ENCODE measurements around the gene NR1D2. TPM values are rescaled to one million over a fixed set of nuclear protein-coding genes. Genes with fewer than 3 reads are reported as not detected.
"Not testable (repeated sequence)": the region's sequence is repeated elsewhere in the genome, so short reads cannot be mapped to it uniquely, and the experiment has no call there.

Gene NR1D2
- total and polyA plus RNA-seq, 11 donors, result 5.6 to 62.1 (median 27.4) TPM

DNA sequence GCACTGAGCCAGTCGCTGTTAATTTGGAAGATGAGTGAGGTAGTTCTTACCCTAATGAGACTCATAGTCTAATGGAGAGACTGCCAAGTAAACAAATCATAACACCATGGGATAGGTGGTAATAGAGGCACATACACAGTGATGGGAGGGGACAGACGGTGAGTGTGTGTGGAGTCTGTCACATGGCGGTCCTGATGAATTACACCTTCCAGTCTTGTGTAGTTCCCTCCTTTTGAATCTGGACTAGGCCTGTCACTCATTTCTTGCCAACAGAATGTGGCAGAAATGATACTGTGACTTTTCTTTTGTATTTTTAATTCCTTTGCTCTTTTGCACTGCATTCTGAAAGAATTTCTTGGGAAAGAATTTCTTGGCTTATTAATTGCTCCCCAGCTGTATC is 78.1 kb downstream of the NR1D2 start:
- 86 to 90% (median 89%) methylated on average over 3 of the region's 3 CpGs for WGBS, 4 donors
- no peaks in the 10 kb centered on the region for H3K9me3 ChIP-seq
- ATAC-seq (no peak), DNase-seq (no peak)
- H3K4me3 ChIP-seq, result no peak overlapping the region
- intact Hi-C loops (cut with DNase I), result no loop called here
- no peaks in the 10 kb centered on the region for H3K4me1 ChIP-seq
- TF ChIP-seq, protein P1, sequence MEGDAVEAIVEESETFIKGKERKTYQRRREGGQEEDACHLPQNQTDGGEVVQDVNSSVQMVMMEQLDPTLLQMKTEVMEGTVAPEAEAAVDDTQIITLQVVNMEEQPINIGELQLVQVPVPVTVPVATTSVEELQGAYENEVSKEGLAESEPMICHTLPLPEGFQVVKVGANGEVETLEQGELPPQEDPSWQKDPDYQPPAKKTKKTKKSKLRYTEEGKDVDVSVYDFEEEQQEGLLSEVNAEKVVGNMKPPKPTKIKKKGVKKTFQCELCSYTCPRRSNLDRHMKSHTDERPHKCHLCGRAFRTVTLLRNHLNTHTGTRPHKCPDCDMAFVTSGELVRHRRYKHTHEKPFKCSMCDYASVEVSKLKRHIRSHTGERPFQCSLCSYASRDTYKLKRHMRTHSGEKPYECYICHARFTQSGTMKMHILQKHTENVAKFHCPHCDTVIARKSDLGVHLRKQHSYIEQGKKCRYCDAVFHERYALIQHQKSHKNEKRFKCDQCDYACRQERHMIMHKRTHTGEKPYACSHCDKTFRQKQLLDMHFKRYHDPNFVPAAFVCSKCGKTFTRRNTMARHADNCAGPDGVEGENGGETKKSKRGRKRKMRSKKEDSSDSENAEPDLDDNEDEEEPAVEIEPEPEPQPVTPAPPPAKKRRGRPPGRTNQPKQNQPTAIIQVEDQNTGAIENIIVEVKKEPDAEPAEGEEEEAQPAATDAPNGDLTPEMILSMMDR (IDR thresholded peaks at IDR 0.05), result no peak
- TF ChIP-seq POLR2A (IDR thresholded peaks at IDR 0.05), result no peak
- no peak overlapping the region for H3K27ac ChIP-seq
- no peaks in the 10 kb centered on the region for H3K27me3 ChIP-seq
- no peaks in the 10 kb centered on the region for H3K36me3 ChIP-seq

DNA sequence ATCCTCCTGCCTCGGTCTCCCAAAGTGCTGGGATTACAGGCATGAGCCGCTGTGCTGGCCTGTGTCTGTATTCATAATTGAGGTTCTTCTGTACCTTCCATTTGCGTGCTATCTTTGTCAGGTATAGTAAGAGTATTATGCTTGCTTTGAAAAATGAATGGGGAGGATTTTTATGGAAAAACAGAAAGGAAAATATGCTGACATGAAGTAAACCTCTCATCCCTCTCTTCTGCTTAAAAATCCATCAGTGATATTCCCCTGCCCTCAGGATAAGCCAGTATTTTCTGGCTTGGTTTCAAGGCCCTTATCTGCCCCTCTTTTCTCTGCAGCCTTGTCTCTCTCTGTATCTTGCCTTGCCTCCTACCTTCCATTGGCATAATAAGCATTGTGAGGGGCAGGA is 80.7 kb downstream of the NR1D2 start:
- H3K27me3 ChIP-seq, result no peaks in the 10 kb centered on the region
- H3K9me3 ChIP-seq, result peaks cover 0 to 2% (median 0%) of the 10 kb centered on the region in 12 donors
- intact Hi-C loops (cut with DNase I), result no loop called here
- H3K36me3 ChIP-seq, result no peaks in the 10 kb centered on the region
- TF ChIP-seq POLR2A (IDR thresholded peaks at IDR 0.05), result no peak
- TF ChIP-seq, protein P1 (IDR thresholded peaks at IDR 0.05), result no peak
- no peak for ATAC-seq
- no peaks in the 10 kb centered on the region for H3K4me1 ChIP-seq
- no peak overlapping the region for H3K27ac ChIP-seq
- no peak for DNase-seq
- no peak overlapping the region for H3K4me3 ChIP-seq
- 93 to 99% (median 96%) methylated on average over 3 of the region's 3 CpGs for WGBS, 4 donors

DNA sequence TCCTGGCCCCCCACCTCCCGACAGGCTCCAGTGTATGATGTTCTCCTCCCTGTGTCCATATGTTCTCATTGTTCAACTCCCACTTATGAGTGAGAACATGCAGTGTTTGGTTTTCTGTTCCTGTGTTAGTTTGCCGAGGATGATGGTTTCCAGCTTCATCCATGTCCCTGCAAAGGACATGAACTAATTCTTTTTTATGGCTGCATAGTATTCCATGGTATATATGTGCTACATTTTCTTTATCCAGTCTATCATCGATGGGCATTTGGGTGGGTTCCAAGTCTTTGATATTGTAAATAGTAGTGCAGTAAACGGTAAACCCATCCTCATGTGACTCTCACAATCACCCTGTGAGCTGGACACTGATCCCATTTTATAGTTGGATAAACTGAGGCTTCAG is 81.6 kb downstream of the NR1D2 start:
- DNase-seq; H3K36me3 ChIP-seq; H3K27me3 ChIP-seq; intact Hi-C loops (cut with DNase I); H3K27ac ChIP-seq; H3K4me3 ChIP-seq; H3K9me3 ChIP-seq; H3K4me1 ChIP-seq; ATAC-seq: not testable (repeated sequence)
- WGBS, 4 donors, result 91 to 96% (median 93%) methylated on average over 4 of the region's 4 CpGs

DNA sequence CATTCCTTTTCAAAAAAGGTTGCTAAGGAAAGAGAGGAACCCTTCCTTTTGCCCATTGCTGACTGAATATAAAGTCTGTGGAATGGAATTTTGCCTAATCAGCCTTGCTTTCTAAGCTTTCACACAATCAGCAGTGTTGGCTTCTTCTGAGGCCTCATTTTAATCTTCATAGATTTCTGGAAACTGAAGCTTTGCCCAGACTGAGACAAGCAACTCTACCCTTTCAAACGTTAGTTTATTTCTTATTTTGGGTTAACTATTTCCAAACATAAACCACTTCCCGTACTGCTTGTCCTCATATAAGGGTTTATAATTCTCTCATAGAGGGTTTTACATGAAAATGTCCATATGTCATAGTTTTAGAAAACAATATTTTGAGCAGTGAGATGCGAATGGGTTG is 82.9 kb downstream of the NR1D2 start:
- no peak for TF ChIP-seq POLR2A (IDR thresholded peaks at IDR 0.05)
- TF ChIP-seq, protein P1 (IDR thresholded peaks at IDR 0.05), result no peak
- Histone ChIP-seq H3K4me3 (no peak overlapping the region), H3K36me3 (no peaks in the 10 kb centered on the region), H3K27me3 (no peaks in the 10 kb centered on the region), H3K27ac (no peak overlapping the region), H3K4me1 (no peaks in the 10 kb centered on the region), H3K9me3 (peaks cover 0 to 12% (median 0%) of the 10 kb centered on the region in 12 donors)
- ATAC-seq, result no peak
- WGBS, 4 donors, result 68 to 77% (median 75%) methylated on average over 3 of the region's 3 CpGs
- no peak for DNase-seq
- intact Hi-C loops (cut with DNase I), result no loop called here

Other genes starting within 250 kb of the NR1D2 start
- 10 to 100 TPM; 59.1 to 97.1 (median 65.0) TPM for gene UBE2E1, start 139.3 kb upstream of the NR1D2 start, total RNA-seq
- gene UBE2E1, start 139.3 kb upstream of the NR1D2 start, polyA plus RNA-seq, result 10 to 100 TPM; 43.7 to 78.8 TPM
- gene NKIRAS1, start 28.3 kb upstream of the NR1D2 start, total RNA-seq, result 10 to 100 TPM; 15.2 to 23.2 (median 18.8) TPM
- gene NKIRAS1, start 28.3 kb upstream of the NR1D2 start, polyA plus RNA-seq, result 10 to 100 TPM; 13.3 to 17.8 TPM
- gene RPL15, start 28.2 kb upstream of the NR1D2 start, total RNA-seq, result 1,000 to 10,000 TPM in 4 of 9 donors, 100 to 1,000 TPM in 5; 834 to 1,126 (median 995) TPM
- 1,000 to 10,000 TPM; 1,262 to 3,123 TPM for gene RPL15, start 28.2 kb upstream of the NR1D2 start, polyA plus RNA-seq